Astrocyte (in vitro differentiated cells and primary cell): ENCODE data around the gene WNT9A.

Source experiments
- CTCF ChIP-seq: IDR thresholded peaks from 2 replicates; pipeline ENCODE4 v1.5.1; 2011; ENCODE audit warnings: low read depth, mild to moderate bottlenecking, inconsistent platforms, low read length, moderate library complexity; ENCODE audit not compliant: insufficient read depth
- EZH2 ChIP-seq: IDR thresholded peaks from 2 replicates; pipeline ENCODE4 v1.6.1; 2012; ENCODE audit warnings: mild to moderate bottlenecking, low read length, inconsistent platforms; ENCODE audit not compliant: insufficient read depth

GRCh38 chr1:227914801-227915563 lies 32.8 kb downstream of the WNT9A start:
- no peak for TF ChIP-seq CTCF
- no peak for TF ChIP-seq EZH2
